Neural cell (in vitro differentiated cells): ENCODE results near the gene FLT3. TPM values are rescaled to one million over a fixed set of nuclear protein-coding genes. Genes with fewer than 3 reads are reported as not detected.

ENCODE experiments used
- H2AFZ ChIP-seq: fragments of 200-600, 300-800 bp; sonication (generic), shearing (Covaris generic); 2 replicates; pipeline ENCODE4 v1.6.0; 2014; ENCODE audit warnings: low read depth, mild to moderate bottlenecking, antibody characterized with exemption, low read length, moderate library complexity
- H3F3A ChIP-seq: fragments of 200-600 bp; shearing (Covaris generic); 2 replicates; pipeline ENCODE4 v1.6.1; 2016; ENCODE audit warnings: mild to moderate bottlenecking, moderate library complexity, mixed read lengths, antibody characterized with exemption, low read length; ENCODE audit not compliant: insufficient read depth, poor library complexity, severe bottlenecking
- H3K27ac ChIP-seq: fragments of 200-600, 300-800 bp; sonication (generic), shearing (Covaris generic); 2 replicates; pipeline ENCODE4 v1.5.1; 2014; ENCODE audit warnings: mild to moderate bottlenecking, low read length, moderate library complexity
- H3K27me3 ChIP-seq: fragments of 300-800, 200-600 bp; sonication (generic), shearing (Covaris generic); 2 replicates; pipeline ENCODE4 v1.6.0; 2014; ENCODE audit warnings: mild to moderate bottlenecking, low read depth, low read length, moderate library complexity; ENCODE audit not compliant: insufficient read depth
- H3K36me3 ChIP-seq: fragments of 300-800, 200-600 bp; sonication (generic), shearing (Covaris generic); 2 replicates; pipeline ENCODE4 v1.5.1; 2014; ENCODE audit warnings: mild to moderate bottlenecking, antibody characterized with exemption, low read length, moderate library complexity; ENCODE audit not compliant: insufficient read depth
- H3K4me2 ChIP-seq: fragments of 300-800, 200-600 bp; sonication (generic), shearing (Covaris generic); 2 replicates; pipeline ENCODE4 v1.6.0; 2014; ENCODE audit warnings: mild to moderate bottlenecking, low read length
- H3K4me3 ChIP-seq: fragments of 300-800, 200-600 bp; sonication (generic), shearing (Covaris generic); 2 replicates; pipeline ENCODE4 v1.5.1; 2014; ENCODE audit warnings: mild to moderate bottlenecking, low read length, moderate library complexity
- H3K79me2 ChIP-seq: fragments of 200-600 bp; shearing (Covaris generic); replicated peaks from 2 replicates; pipeline ENCODE4 v1.6.0; 2014; ENCODE audit warnings: mild to moderate bottlenecking, low read length, moderate library complexity; ENCODE audit not compliant: insufficient read depth
- H3K9ac ChIP-seq: fragments of 300-800, 200-600 bp; sonication (generic), shearing (Covaris generic); 2 replicates; pipeline ENCODE4 v1.6.1; 2016; ENCODE audit warnings: mild to moderate bottlenecking, low read length, mixed read lengths
- H3K9me2 ChIP-seq: fragments of 200-600 bp; shearing (Covaris generic); 2 replicates; pipeline ENCODE4 v1.6.1; 2016; ENCODE audit warnings: mild to moderate bottlenecking, low read length, mixed read lengths; ENCODE audit not compliant: insufficient read depth
- H3K9me3 ChIP-seq: fragments of 200-600, 300-800 bp; sonication (generic), shearing (Covaris generic); 2 replicates; pipeline ENCODE4 v1.6.1; 2016; ENCODE audit warnings: mild to moderate bottlenecking, mixed run types, low read length, moderate library complexity, mixed read lengths
- H4K20me1 ChIP-seq: fragments of 200-600 bp; shearing (Covaris generic); 2 replicates; pipeline ENCODE4 v1.6.1; 2016; ENCODE audit warnings: mild to moderate bottlenecking, mixed run types; ENCODE audit not compliant: insufficient read depth
- CTCF ChIP-seq: fragments of 450-650 bp; IDR thresholded peaks from 2 replicates; pipeline ENCODE4 v1.5.1; 2014; ENCODE audit warnings: antibody characterized with exemption, mild to moderate bottlenecking, moderate library complexity; ENCODE audit not compliant: poor library complexity, severe bottlenecking
- EP300 ChIP-seq: fragments of 450-650 bp; conservative IDR thresholded peaks from 2 replicates; pipeline ENCODE4 v1.6.1; 2014; ENCODE audit warnings: antibody characterized with exemption, mild to moderate bottlenecking, moderate library complexity; ENCODE audit not compliant: poor library complexity, severe bottlenecking
- EZH2 ChIP-seq: fragments of 200-600, 300-800 bp; shearing (Covaris generic), sonication (generic); IDR thresholded peaks from 2 replicates; pipeline ENCODE4 v1.6.1; 2014; ENCODE audit warnings: antibody characterized with exemption, low read length, borderline replicate concordance, mild to moderate bottlenecking; ENCODE audit not compliant: insufficient read depth, poor library complexity, severe bottlenecking
- MXI1 ChIP-seq: fragments of 450-650 bp; conservative IDR thresholded peaks from 2 replicates; pipeline ENCODE4 v1.6.1; 2014; ENCODE audit warnings: antibody characterized with exemption, mild to moderate bottlenecking; ENCODE audit not compliant: poor library complexity, severe bottlenecking
- POLR2AphosphoS5 ChIP-seq: IDR thresholded peaks from 2 replicates; pipeline ENCODE4 v1.6.1; 2012
- RAD21 ChIP-seq: fragments of 450-650 bp; conservative IDR thresholded peaks from 2 replicates; pipeline ENCODE4 v1.6.1; 2014; ENCODE audit warnings: antibody characterized with exemption, mild to moderate bottlenecking, moderate library complexity
- REST ChIP-seq: IDR thresholded peaks from 2 replicates; pipeline ENCODE4 v1.6.1; 2012; ENCODE audit warnings: borderline replicate concordance
- SMC3 ChIP-seq: fragments of 450-650 bp; conservative IDR thresholded peaks from 2 replicates; pipeline ENCODE4 v1.6.1; 2014; ENCODE audit warnings: antibody characterized with exemption, mild to moderate bottlenecking, moderate library complexity; ENCODE audit not compliant: poor library complexity
- TAF1 ChIP-seq: IDR thresholded peaks from 2 replicates; pipeline ENCODE4 v1.6.1; 2012; ENCODE audit warnings: low read depth
- polyA plus RNA-seq: library from polyadenylated mRNA; depleted of rRNA; stranded (reverse); fragments of >200 nt; gene quantifications from 2 replicates; pipeline ENCODE4 v1.2.3, GENCODE V29; 2014

FLT3 gene
- polyA plus RNA-seq, 1 donor from 2014 or later = 0.41 TPM

- no peak overlapping the region for H3K9ac ChIP-seq
- no peaks in the 10 kb centered on the region for H3K27me3 ChIP-seq
- H3K79me2 ChIP-seq = no peaks in the 10 kb centered on the region
- no peaks in the 10 kb centered on the region for H3K9me2 ChIP-seq
- no peak overlapping the region for H3K4me3 ChIP-seq
- no peaks in the 10 kb centered on the region for H4K20me1 ChIP-seq
- no peaks in the 10 kb centered on the region for H3K36me3 ChIP-seq
- H3K27ac ChIP-seq = no peak overlapping the region
- no peaks in the 10 kb centered on the region for H3K9me3 ChIP-seq
- no peak overlapping the region for H2AFZ ChIP-seq
- no peaks in the 10 kb centered on the region for H3F3A ChIP-seq
- TF ChIP-seq CTCF = no peak
- no peak for TF ChIP-seq EZH2
- no peak for TF ChIP-seq REST
- H3K4me2 ChIP-seq = no peak overlapping the region
Observed at GRCh38 chr13:28117689-28118377, 17.5 kb upstream of the FLT3 start.

- no peak overlapping the region for H3K27ac ChIP-seq
- TF ChIP-seq RAD21 (no peak), EZH2 (no peak), EP300 (no peak), POLR2AphosphoS5 (no peak), REST (no peak), TAF1 (no peak), MXI1 (no peak), SMC3 (no peak), CTCF (no peak)
- H3K9me2 ChIP-seq = no peaks in the 10 kb centered on the region
- no peaks in the 10 kb centered on the region for H3K79me2 ChIP-seq
- no peaks in the 10 kb centered on the region for H3K27me3 ChIP-seq
- H3K9me3 ChIP-seq = no peaks in the 10 kb centered on the region
- no peak overlapping the region for H3K4me2 ChIP-seq
- H4K20me1 ChIP-seq = no peaks in the 10 kb centered on the region
- no peak overlapping the region for H3K4me3 ChIP-seq
- H3K36me3 ChIP-seq = no peaks in the 10 kb centered on the region
- no peak overlapping the region for H2AFZ ChIP-seq
- no peak overlapping the region for H3K9ac ChIP-seq
- H3F3A ChIP-seq = no peaks in the 10 kb centered on the region
Observed at GRCh38 chr13:28116736-28117135, 16.4 kb upstream of the FLT3 start.
